Hepatocyte (in vitro differentiated cells): ENCODE data around the gene CENPP.

Experiments used
- EZH2 ChIP-seq: fragments of 200-600 bp; sonication (generic); IDR thresholded peaks from 2 replicates; pipeline ENCODE4 v1.6.1; 2016; ENCODE audit warnings: antibody characterized with exemption, mild to moderate bottlenecking, borderline replicate concordance
- EZH2phosphoT487 ChIP-seq: fragments of 200-600 bp; sonication (generic); IDR thresholded peaks from one replicate; pipeline ENCODE4 v1.6.1; 2018; ENCODE audit warnings: antibody characterized with exemption, mild to moderate bottlenecking, low read depth, moderate library complexity; ENCODE audit not compliant: unreplicated experiment, severe bottlenecking
- TF ChIP-seq, protein P1 (sequence below): fragments of 200-600 bp; sonication (generic); IDR thresholded peaks from 2 replicates; pipeline ENCODE4 v1.5.1; 2016; ENCODE audit warnings: antibody characterized with exemption, mild to moderate bottlenecking; ENCODE audit not compliant: poor library complexity

DNA sequence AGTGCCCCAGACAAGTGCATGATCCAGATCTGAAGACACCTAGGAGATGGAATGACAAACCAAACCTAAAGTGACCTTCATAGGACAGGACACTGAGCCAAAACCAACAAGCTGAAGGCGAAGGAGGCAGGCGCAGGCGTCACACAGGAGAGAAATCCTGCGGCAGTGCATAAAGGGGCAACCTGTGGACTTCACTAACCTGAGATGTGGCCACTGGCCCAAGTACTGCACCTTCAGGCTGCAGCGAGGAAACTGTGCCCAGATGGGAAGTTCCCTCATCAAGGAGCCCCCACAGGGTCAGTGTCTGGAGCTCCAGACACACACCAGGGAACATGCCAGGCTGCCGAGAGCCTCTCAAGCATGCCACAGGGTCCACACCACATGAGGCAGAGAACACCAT, 340.5 kb downstream of the CENPP start:
- TF ChIP-seq, protein P1, sequence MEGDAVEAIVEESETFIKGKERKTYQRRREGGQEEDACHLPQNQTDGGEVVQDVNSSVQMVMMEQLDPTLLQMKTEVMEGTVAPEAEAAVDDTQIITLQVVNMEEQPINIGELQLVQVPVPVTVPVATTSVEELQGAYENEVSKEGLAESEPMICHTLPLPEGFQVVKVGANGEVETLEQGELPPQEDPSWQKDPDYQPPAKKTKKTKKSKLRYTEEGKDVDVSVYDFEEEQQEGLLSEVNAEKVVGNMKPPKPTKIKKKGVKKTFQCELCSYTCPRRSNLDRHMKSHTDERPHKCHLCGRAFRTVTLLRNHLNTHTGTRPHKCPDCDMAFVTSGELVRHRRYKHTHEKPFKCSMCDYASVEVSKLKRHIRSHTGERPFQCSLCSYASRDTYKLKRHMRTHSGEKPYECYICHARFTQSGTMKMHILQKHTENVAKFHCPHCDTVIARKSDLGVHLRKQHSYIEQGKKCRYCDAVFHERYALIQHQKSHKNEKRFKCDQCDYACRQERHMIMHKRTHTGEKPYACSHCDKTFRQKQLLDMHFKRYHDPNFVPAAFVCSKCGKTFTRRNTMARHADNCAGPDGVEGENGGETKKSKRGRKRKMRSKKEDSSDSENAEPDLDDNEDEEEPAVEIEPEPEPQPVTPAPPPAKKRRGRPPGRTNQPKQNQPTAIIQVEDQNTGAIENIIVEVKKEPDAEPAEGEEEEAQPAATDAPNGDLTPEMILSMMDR: no peak
- no peak for TF ChIP-seq EZH2phosphoT487
- no peak for TF ChIP-seq EZH2
